HepG2 (cell line): ENCODE data around the gene PDZD2. TPM values are rescaled to one million over a fixed set of nuclear protein-coding genes. Genes with fewer than 3 reads are reported as not detected.

Experiments
- ARNTL ChIP-seq: sonication (generic); formaldehyde crosslinking; IDR thresholded peaks from 2 replicates; pipeline ENCODE4 v1.4.0; 2020; ENCODE audit warnings: mild to moderate bottlenecking, missing genetic modification reagents
- CEBPB ChIP-seq: IDR thresholded peaks from 2 replicates; pipeline ENCODE4 v1.6.1; 2011; ENCODE audit warnings: low read depth, low read length, improper control_type of control experiment, borderline replicate concordance
- RELA ChIP-seq: sonication (generic); formaldehyde crosslinking; IDR thresholded peaks from 2 replicates; pipeline ENCODE4 v1.4.0; 2020; ENCODE audit warnings: missing genetic modification reagents
- ZFP62 ChIP-seq: sonication (generic); formaldehyde crosslinking; IDR thresholded peaks from 2 replicates; pipeline ENCODE4 v1.4.0; 2020; ENCODE audit warnings: missing genetic modification reagents
- ZKSCAN8 ChIP-seq: IDR thresholded peaks from 2 replicates; pipeline ENCODE4 v1.6.1; 2016; ENCODE audit warnings: borderline replicate concordance, missing genetic modification reagents, missing compliant biosample characterization
- ZNF292 ChIP-seq: sonication (generic); formaldehyde crosslinking; IDR thresholded peaks from 2 replicates; pipeline ENCODE4 v1.8.1; 2022; ENCODE audit warnings: mild to moderate bottlenecking, low read depth, missing genetic modification reagents, borderline replicate concordance
- ZNF431 ChIP-seq: sonication (generic); formaldehyde crosslinking; IDR thresholded peaks from 2 replicates; pipeline ENCODE4 v1.9.0; 2022; ENCODE audit warnings: missing genetic modification reagents, low read depth, mild to moderate bottlenecking, borderline replicate concordance
- ZNF562 ChIP-seq: sonication (generic); formaldehyde crosslinking; IDR thresholded peaks from 2 replicates; pipeline ENCODE4 v1.8.0; 2022; ENCODE audit warnings: missing genetic modification reagents, borderline replicate concordance
- ZNF737 ChIP-seq: sonication (generic); formaldehyde crosslinking; IDR thresholded peaks from 2 replicates; pipeline ENCODE4 v1.5.0; 2020; ENCODE audit warnings: missing genetic modification reagents, mild to moderate bottlenecking, borderline replicate concordance
- polyA plus RNA-seq, 8 experiments: library from polyadenylated mRNA; depleted of rRNA in 3 of 8; stranded (reverse) in 7 of 8; unstranded in 1 of 8; fragments of >200 nt; fragmentation: Illumina TruSeq in 4 of 8; extraction: Trizol in 4 of 8; gene quantifications; 2 replicates each; pipeline versions ENCODE4 v1.2.1 to v1.2.3, GENCODE V29; 2011 to 2016; ENCODE audit warnings: low read depth in 4 of 8, missing spikeins in 1 of 8, mixed read lengths in 1 of 8; ENCODE audit not compliant: insufficient read depth in 1 of 8
- total RNA-seq, 5 experiments: library from RNA; depleted of rRNA; stranded (reverse); fragments of >200 nt; fragmentation: Illumina TruSeq; extraction: Trizol; gene quantifications; 2 replicates each; pipeline ENCODE4 v1.2.3, GENCODE V29; 2016; ENCODE audit warnings: low read depth in 1 of 5
- TF ChIP-seq, protein P1 (sequence below): sonication (generic); formaldehyde crosslinking; IDR thresholded peaks from 2 replicates; pipeline ENCODE4 v1.4.0; 2020; ENCODE audit warnings: missing genetic modification reagents
- TF ChIP-seq, protein P2 (sequence below): sonication (generic); formaldehyde crosslinking; IDR thresholded peaks from 2 replicates; pipeline ENCODE4 v1.4.0; 2020; ENCODE audit warnings: missing genetic modification reagents, borderline replicate concordance
- TF ChIP-seq, protein P3 (sequence below): sonication (generic); formaldehyde crosslinking; IDR thresholded peaks from 2 replicates; pipeline ENCODE4 v1.4.0; 2020; ENCODE audit warnings: missing genetic modification reagents
- TF ChIP-seq, protein P4 (sequence below): IDR thresholded peaks from 2 replicates; pipeline ENCODE4 v1.6.1; 2012; ENCODE audit warnings: inconsistent platforms
- TF ChIP-seq, protein P5 (sequence below): sonication (generic); formaldehyde crosslinking; IDR thresholded peaks from 2 replicates; pipeline ENCODE4 v1.5.0; 2020; ENCODE audit warnings: mild to moderate bottlenecking, missing genetic modification reagents
- TF ChIP-seq, protein P6 (sequence below): sonication (generic); formaldehyde crosslinking; IDR thresholded peaks from 2 replicates; pipeline ENCODE4 v1.5.1; 2020; ENCODE audit warnings: missing genetic modification reagents, mild to moderate bottlenecking, borderline replicate concordance

Gene PDZD2
- total and polyA plus RNA-seq, 2 of the 13 experiments (the other 11 are each of a cell fraction or from before 2014, with no cell fraction given): 0.04 TPM; not detected in 1

DNA sequence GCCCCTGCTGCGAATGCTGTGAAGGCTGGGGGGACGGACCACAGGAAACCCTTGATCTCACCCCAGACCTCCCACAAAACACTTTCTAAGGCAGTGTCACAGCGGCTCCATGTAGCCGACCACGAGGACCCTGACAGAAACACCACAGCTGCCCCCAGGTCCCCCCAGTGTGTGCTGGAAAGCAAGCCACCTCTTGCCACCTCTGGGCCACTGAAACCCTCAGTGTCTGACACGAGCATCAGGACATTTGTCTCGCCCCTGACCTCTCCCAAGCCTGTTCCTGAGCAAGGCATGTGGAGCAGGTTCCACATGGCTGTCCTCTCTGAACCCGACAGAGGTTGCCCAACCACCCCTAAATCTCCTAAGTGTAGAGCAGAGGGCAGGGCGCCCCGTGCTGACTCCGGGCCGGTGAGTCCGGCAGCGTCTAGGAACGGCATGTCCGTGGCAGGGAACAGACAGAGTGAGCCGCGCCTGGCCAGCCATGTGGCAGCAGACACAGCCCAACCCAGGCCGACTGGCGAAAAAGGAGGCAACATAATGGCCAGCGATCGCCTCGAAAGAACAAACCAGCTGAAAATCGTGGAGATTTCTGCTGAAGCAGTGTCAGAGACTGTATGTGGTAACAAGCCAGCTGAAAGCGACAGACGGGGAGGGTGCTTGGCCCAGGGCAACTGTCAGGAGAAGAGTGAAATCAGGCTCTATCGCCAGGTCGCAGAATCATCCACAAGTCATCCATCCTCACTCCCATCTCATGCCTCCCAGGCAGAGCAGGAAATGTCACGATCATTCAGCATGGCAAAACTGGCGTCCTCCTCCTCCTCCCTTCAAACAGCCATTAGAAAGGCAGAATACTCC is 450.4 kb downstream of the PDZD2 start (continued):
- TF ChIP-seq, protein P1, sequence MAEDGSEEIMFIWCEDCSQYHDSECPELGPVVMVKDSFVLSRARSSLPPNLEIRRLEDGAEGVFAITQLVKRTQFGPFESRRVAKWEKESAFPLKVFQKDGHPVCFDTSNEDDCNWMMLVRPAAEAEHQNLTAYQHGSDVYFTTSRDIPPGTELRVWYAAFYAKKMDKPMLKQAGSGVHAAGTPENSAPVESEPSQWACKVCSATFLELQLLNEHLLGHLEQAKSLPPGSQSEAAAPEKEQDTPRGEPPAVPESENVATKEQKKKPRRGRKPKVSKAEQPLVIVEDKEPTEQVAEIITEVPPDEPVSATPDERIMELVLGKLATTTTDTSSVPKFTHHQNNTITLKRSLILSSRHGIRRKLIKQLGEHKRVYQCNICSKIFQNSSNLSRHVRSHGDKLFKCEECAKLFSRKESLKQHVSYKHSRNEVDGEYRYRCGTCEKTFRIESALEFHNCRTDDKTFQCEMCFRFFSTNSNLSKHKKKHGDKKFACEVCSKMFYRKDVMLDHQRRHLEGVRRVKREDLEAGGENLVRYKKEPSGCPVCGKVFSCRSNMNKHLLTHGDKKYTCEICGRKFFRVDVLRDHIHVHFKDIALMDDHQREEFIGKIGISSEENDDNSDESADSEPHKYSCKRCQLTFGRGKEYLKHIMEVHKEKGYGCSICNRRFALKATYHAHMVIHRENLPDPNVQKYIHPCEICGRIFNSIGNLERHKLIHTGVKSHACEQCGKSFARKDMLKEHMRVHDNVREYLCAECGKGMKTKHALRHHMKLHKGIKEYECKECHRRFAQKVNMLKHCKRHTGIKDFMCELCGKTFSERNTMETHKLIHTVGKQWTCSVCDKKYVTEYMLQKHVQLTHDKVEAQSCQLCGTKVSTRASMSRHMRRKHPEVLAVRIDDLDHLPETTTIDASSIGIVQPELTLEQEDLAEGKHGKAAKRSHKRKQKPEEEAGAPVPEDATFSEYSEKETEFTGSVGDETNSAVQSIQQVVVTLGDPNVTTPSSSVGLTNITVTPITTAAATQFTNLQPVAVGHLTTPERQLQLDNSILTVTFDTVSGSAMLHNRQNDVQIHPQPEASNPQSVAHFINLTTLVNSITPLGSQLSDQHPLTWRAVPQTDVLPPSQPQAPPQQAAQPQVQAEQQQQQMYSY (CRISPR knock-in tag): no peak
- TF ChIP-seq, protein P2, sequence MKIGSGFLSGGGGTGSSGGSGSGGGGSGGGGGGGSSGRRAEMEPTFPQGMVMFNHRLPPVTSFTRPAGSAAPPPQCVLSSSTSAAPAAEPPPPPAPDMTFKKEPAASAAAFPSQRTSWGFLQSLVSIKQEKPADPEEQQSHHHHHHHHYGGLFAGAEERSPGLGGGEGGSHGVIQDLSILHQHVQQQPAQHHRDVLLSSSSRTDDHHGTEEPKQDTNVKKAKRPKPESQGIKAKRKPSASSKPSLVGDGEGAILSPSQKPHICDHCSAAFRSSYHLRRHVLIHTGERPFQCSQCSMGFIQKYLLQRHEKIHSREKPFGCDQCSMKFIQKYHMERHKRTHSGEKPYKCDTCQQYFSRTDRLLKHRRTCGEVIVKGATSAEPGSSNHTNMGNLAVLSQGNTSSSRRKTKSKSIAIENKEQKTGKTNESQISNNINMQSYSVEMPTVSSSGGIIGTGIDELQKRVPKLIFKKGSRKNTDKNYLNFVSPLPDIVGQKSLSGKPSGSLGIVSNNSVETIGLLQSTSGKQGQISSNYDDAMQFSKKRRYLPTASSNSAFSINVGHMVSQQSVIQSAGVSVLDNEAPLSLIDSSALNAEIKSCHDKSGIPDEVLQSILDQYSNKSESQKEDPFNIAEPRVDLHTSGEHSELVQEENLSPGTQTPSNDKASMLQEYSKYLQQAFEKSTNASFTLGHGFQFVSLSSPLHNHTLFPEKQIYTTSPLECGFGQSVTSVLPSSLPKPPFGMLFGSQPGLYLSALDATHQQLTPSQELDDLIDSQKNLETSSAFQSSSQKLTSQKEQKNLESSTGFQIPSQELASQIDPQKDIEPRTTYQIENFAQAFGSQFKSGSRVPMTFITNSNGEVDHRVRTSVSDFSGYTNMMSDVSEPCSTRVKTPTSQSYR (CRISPR knock-in tag): no peak
- TF ChIP-seq, protein P3, sequence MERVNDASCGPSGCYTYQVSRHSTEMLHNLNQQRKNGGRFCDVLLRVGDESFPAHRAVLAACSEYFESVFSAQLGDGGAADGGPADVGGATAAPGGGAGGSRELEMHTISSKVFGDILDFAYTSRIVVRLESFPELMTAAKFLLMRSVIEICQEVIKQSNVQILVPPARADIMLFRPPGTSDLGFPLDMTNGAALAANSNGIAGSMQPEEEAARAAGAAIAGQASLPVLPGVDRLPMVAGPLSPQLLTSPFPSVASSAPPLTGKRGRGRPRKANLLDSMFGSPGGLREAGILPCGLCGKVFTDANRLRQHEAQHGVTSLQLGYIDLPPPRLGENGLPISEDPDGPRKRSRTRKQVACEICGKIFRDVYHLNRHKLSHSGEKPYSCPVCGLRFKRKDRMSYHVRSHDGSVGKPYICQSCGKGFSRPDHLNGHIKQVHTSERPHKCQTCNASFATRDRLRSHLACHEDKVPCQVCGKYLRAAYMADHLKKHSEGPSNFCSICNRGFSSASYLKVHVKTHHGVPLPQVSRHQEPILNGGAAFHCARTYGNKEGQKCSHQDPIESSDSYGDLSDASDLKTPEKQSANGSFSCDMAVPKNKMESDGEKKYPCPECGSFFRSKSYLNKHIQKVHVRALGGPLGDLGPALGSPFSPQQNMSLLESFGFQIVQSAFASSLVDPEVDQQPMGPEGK (CRISPR knock-in tag): 0 out of 2 replicates have a peak, but pooled peaks have one; percentile 6
- TF ChIP-seq ARNTL (CRISPR knock-in tag) (no peak), ZNF431 (CRISPR knock-in tag) (no peak), ZNF562 (CRISPR knock-in tag) (no peak), ZNF292 (CRISPR knock-in tag) (no peak), CEBPB (peak; percentile 10; the same call in 1 of the 2 replicates), ZKSCAN8 (no peak), RELA (CRISPR knock-in tag) (no peak), ZNF737 (CRISPR knock-in tag) (0 out of 2 replicates have a peak, but pooled peaks have one; percentile 33), ZFP62 (CRISPR knock-in tag) (no peak)
- TF ChIP-seq, protein P4, sequence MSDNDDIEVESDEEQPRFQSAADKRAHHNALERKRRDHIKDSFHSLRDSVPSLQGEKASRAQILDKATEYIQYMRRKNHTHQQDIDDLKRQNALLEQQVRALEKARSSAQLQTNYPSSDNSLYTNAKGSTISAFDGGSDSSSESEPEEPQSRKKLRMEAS: peak; percentile 35; the same call in 1 of the 2 replicates
- TF ChIP-seq, protein P5, sequence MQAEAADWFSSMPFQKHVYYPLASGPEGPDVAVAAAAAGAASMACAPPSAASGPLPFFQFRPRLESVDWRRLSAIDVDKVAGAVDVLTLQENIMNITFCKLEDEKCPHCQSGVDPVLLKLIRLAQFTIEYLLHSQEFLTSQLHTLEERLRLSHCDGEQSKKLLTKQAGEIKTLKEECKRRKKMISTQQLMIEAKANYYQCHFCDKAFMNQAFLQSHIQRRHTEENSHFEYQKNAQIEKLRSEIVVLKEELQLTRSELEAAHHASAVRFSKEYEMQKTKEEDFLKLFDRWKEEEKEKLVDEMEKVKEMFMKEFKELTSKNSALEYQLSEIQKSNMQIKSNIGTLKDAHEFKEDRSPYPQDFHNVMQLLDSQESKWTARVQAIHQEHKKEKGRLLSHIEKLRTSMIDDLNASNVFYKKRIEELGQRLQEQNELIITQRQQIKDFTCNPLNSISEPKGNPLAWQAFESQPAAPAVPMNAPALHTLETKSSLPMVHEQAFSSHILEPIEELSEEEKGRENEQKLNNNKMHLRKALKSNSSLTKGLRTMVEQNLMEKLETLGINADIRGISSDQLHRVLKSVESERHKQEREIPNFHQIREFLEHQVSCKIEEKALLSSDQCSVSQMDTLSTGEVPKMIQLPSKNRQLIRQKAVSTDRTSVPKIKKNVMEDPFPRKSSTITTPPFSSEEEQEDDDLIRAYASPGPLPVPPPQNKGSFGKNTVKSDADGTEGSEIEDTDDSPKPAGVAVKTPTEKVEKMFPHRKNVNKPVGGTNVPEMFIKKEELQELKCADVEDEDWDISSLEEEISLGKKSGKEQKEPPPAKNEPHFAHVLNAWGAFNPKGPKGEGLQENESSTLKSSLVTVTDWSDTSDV (CRISPR knock-in tag): no peak
- TF ChIP-seq, protein P6, sequence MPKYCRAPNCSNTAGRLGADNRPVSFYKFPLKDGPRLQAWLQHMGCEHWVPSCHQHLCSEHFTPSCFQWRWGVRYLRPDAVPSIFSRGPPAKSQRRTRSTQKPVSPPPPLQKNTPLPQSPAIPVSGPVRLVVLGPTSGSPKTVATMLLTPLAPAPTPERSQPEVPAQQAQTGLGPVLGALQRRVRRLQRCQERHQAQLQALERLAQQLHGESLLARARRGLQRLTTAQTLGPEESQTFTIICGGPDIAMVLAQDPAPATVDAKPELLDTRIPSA: no peak
